NCI-H460 (cell line): ENCODE results near the gene ITLN1. TPM values are rescaled to one million over a fixed set of nuclear protein-coding genes. Genes with fewer than 3 reads are reported as not detected.
"Not testable (repeated sequence)": the region's sequence is repeated elsewhere in the genome, so short reads cannot be mapped to it uniquely, and the experiment has no call there.

Experiments used
- DNase-seq: peaks from one replicate; pipeline ENCODE4 v3.0.0-alpha.2; 2016; ENCODE audit warnings: low read depth; ENCODE audit errors: extremely low read depth
- total RNA-seq: library from RNA; depleted of rRNA; stranded (reverse); fragments of >200 nt; shearing (Covaris generic); gene quantifications from 2 replicates; pipeline ENCODE4 v1.2.3, GENCODE V29; 2014

ITLN1 gene
- total RNA-seq, 1 experiment from 2014 or later = not detected

DNA sequence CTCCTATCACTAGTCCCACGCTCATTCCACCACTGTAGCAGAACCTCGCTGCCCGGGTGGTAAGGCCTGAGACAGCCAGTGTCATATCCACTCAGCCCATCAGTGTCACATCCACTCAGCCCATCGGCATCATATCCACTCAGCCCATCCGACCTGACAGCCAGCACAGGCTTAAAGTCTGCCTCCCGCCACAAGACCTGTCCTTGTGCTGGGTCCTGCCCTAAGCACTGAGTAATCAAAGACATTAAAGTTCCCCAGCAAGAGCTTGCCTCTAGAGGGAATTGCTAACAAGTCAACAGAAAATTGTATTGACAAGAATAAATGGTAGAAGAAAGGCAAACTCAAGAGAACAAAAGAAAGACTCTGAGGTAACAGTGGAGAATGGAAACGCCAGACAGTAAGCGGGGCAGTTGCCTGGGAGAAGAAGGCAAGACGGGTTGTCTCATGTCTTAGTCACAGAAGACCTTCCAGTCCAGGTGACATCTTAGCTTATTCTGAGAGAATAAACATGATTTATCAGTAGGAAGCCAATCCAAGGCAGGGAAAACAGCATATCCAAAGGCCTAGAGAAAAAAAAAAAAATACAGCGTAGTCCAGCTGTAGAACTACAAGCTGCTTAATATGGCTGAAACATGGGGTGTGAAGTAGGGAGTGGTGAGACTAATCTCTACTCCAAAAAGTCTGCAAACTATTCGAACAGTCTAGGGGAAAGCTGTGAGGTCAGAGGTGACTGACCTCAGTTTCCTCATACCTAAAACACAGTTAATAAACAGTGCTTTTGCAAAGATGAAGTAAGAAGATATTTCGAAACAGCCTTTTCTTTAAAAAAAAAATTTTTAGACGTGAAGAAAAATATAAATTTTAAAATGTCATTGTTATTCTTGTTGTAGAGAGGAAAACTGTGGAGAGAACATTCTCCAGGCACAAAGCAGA lies 1.1 kb downstream of the ITLN1 start:
- DNase-seq = no peak

DNA sequence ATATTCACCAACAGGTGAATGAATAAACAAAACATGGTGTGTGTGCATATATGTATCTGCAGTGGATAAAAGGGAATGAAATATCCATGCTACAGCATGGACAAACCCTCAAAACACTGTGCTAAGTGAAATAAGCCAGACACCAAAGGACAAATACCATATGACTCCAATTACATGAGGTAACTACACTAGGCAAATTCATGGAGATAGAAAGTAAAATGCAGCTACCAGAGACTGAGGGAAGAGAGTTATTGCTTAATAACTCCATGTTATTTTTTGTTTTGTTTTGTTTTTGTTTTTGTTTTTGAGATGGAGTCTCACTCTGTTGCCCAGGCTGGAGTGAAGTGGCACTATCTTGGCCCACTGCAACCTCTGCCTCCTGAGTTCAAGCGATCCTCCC lies 2.4 kb downstream of the ITLN1 start:
- no peak for DNase-seq

DNA sequence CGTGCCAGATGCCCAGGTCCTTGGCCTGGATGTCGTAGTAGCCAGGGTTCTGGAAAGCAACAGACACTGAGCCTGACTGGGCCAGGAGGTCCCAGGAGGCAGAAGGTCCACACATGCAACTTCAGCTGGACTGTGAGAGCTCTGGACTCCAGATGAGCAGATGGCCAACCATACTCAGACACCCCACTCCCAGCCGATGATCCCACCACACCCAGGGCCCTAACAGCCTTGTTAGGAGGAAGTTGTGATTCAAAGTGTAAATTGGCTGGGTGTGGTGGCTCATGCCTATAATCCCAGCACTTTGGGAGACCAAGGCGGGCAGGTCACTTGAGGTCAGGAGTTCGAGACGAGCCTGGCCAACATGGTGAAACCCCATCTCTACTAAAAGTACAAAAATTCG lies 3.7 kb downstream of the ITLN1 start:
- not testable (repeated sequence) for DNase-seq

DNA sequence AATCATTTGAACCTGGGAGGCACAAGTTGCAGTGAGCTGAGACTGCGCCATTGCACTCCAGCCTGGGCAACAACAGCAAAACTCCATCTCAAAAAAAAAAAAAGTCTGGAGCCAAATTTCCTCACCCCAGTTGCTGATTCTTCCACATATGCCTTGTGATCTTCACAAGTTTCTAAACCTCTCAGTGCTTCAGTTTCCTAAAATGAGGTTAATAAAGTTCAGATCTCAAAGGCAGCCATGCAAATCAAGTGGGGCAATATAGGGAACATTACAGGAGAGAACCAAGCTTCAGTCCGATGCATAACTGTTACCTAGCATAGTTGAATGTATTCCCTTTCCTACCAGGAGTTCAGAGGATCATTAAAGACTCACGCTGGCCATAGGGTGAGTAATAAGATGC lies 4.8 kb downstream of the ITLN1 start:
- DNase-seq = no peak

DNA sequence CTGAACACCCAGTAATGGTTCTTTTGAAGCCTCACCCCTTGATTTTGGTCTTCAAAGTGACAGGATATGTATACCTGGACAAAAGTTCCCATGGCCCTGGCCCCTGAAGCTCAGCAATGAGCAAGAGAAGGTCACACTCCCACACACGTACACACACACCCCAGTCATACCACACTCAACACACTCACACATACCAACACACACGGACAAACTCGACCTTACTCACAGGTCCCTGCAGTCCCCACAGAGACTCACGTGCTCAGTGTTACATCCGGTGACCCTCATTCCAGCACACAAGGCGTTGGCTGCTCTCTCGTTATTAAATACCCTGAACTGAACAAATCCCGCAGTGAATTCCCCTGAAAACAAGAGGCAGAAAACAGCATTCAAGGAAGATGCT lies 5.9 kb downstream of the ITLN1 start:
- no peak for DNase-seq

DNA sequence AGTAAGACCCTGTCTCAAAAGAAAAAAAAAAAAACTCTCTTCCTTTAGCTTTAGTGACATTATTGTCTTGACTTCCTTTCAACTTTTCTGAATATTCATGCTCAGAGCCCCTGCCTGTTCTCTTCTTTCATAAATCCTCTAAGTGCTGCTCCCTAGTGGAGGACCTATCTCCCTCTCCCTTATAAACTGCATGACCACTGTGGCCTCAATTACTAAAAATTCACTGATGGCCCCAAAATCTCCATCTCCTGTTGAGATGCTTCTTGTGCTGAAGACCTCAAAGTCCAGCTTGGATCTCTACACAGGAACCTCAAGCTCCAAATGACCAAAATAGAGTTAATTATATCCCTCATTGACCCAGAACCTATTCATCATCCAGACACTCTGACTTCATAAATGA lies 7.8 kb downstream of the ITLN1 start:
- no peak for DNase-seq

DNA sequence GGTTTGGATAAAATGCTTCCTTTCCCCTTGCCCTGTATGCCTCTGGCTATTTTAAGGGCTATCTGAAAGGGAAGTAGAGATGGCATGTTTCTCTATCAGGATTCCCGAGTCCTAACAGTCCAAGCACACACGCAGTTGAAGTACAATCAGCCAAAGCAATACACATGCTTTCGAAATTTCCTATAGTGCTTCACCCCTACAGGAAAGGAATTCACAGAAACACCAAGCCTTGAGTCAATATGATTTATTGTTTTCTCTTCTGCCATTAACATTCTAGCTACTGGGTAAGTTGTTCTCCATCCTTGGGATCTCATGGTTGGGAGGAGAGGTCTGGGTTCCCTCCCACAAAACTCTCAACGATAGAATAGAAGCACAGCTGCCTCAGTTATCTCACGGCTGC lies 8.7 kb downstream of the ITLN1 start:
- no peak for DNase-seq

DNA sequence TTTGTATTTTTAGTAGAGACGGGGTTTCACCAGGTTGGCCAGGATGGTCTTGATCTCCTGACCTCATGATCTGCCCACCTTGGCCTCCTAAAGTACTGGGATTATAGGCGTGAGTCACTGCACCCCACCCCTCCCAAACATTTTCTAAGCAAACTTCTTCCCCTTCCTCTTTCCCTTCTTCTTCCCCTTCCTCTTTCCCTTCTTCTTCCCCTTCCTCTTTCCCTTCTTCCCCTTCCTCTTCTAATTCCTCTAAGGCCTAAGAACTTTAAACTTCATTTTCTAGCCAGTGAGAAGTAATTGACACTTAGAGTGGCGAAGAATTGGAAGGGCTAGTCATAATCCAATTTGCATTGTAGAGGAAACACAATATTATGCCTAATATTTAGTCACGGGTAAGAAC lies 9.4 kb downstream of the ITLN1 start:
- not testable (repeated sequence) for DNase-seq

DNA sequence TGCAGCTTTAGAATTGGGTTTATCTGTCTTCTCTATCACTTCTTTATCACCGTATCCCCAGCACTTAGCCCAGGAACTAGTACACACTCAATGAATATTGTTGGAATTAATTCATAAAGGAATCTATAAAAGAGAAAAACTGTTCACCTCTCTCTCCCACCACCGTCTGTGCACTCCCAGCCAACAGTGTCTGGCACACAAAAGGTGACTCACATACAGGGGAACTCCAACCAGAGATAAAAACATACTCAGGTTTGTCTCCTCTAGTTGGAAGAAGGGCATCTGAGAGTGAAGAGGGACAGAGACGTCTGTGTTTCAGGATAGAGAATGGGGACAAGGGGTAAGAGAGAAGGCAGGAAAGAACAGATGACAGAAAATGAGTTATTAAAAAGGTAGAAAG lies 10.0 kb downstream of the ITLN1 start:
- no peak for DNase-seq

DNA sequence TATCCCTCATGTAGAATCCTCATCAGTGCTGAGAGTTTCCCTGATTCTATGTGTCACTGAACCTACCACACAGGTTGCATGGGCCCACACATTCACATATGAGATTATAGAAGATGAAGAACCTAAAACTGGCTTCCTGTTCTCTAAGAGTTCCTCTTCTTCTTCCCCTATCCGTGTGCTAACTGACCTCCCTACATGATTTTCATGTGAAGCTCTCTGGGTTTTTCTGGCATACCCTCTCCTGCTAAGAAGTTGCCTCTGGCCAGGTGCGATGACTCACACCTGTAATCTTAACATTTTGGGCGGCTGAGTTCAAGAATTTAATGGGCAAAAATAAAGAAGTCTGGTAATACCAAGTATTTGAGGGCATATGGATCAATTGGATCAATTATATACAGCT lies 16.8 kb downstream of the ITLN1 start:
- no peak for DNase-seq

DNA sequence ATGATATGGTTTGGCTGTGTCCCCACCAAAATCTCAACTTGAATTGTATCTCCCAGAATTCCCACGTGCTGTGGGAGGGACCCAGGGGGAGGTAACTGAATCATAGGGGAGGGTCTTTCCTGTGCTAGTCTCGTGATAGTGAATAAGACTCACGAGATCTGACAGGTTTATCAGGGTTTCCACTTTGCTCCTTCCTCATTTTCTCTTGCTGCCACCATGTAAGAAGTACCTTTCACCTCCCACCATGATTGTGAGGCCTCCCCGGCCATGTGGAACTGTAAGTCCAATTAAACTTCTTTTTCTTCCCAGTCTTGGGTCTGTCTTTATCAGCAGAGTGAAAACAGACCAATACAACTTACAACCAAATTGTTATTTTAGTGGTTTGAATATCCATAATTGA lies 17.3 kb downstream of the ITLN1 start:
- DNase-seq = not testable (repeated sequence)

DNA sequence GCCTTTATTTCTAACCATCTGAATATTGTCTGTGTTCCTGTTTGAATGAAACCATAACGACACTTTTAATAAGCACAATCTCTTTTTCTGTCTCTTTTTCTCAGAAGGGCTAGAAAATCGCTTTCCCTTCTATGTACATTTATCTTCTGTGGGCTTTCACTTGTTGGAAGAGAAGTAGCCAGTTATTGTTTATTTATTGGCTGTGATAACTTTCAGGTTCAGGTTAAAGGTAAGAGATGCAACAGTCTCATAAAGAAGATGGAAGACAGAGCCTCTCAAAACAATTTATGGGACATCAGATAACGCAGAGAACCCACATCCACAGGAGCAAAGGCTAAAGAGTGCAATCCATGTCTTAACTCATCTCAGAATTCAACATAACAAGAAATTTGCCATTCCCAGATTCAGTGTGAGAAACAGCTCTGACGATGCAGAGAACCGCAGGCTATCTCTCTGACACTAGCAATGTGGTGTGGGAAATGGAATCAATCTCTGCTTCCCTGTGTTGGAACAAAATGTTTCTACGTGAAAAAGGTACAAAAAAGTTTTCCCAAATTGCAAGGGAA lies 18.2 kb downstream of the ITLN1 start:
- DNase-seq = no peak

DNA sequence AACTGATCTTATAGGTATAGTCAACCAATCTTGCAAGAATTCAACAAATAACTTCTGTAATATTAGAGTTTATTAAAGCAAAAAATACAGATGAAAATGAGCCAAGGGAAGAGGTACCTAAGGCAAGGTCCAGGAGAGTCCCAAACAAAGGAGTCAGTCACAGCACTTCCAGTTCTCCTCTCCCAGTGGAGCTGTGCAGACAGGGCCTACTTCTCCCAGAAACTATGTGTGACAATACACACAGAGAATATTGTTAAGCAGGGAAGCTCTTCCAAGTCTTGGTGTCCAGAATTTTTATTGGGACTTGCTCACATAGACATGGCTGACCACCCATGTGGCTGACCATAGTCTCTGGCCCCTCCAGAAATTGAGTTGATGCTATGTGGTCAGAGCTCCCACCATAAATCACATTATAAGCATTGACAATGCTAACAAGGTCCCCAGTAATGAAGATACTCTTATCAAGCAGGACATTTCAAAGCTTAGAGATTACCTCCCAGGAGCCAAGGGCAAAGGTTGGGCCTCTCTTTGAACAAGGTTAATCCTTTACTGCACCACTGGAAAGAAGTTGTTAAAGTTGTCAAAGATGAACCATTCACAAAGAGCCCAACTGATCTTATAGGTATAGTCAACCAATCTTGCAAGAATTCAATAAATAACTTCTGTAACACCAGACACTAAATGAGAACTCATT lies 18.8 kb downstream of the ITLN1 start:
- no peak for DNase-seq

DNA sequence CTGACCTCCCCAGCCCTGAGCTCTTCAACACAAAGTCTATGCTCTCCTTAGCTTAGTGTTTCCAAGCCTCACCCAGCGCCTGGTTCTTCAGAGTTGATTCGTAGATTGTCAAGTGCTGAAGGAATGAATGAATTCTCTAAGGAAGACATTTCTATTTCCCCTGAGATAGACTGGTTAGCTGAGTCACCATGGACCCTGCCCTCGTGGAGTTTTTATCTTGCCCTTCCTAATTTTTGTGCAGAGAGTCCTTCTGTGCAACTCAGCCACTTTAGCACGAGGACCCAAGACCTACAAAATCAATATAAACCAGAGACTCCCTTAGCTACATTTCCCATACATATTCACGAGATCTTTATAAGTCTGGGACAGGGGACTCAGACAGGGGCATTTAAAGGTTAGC lies 19.6 kb downstream of the ITLN1 start:
- no peak for DNase-seq

DNA sequence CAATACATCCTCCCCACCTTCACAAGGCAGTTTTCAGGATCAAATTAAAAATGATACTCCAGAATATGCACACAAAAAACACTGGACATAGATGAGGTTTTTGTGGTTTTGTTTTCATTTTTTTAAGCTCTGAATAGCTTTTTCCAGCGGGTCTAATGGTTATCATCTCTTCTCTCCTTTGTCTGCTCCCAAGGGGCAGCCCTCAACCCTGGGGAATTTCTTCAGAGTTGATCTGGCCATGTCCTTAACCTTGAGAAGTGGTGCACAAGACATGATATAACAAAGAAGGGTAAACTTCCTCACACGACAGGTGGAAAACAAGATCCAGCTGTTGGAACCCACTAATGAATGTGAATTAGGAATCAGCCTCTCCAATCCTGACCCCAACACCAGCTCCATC lies 20.8 kb downstream of the ITLN1 start:
- DNase-seq = no peak

DNA sequence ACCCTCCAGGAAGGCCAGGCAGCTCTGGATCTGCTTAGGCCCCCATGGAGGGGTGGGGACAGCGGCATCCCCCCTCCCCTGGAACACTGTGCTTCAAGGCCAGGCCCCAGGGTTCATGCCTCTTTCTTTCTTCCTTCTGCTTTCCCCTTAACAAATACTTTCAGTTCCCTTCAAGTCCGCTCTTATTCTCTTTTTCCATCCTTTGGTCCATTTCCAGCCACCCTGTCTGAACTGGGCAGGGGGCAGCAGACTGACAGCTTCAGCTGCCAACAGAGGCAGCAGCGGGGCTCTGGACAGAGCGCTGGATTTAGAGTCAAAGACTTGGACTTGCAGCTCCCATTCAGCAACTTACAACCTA lies 21.2 kb downstream of the ITLN1 start:
- no peak for DNase-seq

DNA sequence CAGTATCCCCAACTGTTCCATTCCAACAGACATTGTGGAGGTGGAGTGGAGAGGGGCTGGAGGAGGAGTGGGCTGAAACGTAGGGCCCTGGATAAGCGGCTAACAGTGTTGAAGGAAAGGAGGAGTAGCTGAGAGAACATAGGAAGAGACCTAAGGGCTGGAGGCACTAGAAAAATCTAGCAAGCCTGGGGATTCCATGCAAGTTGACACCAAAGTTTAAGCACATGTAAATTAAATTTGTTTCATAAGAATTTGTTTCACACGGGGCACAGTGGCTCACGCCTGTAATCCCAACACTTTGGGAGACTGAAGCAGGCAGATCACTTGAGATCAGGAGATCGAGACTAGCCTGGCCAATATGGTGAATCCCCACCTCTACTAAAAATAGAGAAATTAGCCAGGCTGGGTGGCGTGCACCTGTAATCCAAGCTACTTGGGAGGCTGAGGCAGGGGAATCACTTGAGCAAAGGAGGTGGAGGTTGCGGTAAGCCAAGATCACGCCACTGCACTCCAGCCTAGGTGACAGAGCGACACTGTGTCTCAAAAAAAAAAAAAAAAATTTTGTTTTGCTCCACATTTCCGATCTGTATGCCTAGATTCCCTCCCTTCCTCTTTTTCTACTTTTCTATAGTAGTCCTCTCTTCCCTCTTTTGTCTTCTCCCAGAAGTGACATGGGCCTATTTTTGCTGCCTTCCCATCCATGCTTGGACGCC lies 21.8 kb downstream of the ITLN1 start:
- DNase-seq = no peak

DNA sequence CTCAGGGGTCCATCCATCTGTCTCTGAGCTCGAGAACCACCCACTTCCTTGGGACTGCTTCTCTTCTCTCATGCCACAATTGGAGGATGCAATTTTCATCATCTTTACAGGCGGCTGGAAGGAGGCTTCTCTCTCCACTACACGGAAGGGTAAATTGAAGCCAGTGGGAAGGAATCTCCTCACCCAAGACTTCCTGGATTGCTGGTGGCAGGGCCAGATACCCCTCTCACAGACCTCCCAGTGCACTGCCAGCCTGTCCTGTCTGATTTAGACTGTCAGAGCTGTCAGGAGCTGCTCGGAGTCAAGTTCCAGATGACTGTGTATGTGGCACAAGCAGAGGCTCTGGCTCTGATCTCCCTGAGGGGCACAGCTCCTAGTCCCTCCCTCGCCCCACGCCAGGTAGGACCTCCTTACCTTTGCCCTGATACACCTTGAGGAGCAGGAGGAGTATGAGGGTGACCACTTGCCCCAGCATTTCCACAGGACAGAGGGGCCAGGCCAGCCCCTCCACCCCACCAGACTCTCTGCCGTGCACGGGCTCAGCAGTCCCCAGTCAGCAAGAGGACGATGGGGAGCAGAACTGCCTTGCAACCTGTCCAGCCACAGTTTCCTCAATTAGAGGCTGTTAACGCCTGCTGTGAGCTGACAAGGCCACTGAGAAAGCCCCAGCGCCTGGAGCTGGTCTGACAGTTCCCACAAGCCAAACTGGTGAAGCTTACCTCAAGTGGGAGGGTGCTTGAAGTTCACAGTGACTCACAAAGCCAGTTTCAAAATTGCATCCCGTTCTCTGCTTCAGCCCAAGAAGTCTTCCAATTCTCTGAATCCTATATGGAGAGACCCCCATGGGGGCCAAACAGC lies 22.5 kb downstream of the ITLN1 start, which contains the start of gene CD244:
TSS of gene CD244 (minus strand) at position 685 of the 858 bp plus-strand sequence. CDS start at position 475, 210 bp downstream.
- no peak for DNase-seq

DNA sequence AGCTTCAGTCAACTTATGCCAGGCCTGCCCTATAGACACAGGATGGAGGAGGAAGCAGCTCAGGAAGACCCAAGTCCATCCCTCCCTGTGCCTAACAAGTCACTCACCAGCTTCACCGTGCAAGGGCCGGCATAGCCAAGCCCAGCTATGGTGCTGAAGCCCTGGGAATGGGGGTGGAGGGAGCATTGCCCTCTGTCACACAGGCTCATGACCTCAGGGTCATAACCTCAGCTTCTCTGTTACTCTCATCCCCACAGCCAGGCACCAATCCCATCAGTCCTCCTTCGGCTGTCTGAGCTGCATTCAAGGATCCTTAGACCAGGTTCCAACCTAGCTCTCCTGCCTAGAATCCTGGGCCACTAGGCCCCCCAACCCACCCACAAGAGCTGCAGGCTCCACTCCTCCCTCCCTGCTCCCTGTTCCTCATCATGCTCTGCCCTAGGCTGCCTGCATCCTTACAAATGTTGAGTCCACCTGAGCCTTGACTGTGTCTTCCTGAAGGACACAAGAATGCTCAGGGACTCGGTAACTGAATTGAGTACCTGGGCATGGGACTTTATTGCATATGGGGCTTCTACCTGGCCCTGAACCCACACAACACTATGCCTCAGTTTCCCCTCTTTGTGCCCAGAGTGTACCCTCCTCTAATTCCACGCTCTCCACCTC lies 24.0 kb downstream of the ITLN1 start:
- DNase-seq = no peak

DNA sequence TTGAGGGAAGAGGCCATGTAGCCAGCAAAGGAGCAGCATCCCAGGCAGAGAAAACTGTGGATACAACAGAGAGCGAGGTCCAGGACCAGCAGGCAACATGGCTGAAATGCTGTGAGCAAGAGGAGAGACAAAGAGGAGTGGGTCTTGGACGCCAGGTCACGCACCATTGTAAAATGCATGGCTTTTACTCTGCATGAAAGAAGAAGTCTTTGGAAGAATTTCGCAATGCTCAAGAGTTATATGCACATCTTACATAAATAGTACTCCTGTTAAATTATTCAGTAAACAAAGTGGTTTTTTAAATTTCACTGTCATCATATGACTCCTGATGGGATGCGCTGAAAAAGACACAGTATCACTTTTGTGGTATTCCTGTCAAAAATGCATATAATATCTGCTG lies 25.8 kb downstream of the ITLN1 start:
- no peak for DNase-seq
